GM23248 (cell line): Measurements from ENCODE around the gene SH2D3C. TPM values are rescaled to one million over a fixed set of nuclear protein-coding genes. Genes with fewer than 3 reads are reported as not detected.

ENCODE experiments used
- DNase-seq: peaks from one replicate; pipeline ENCODE4 v3.0.0-alpha.2; 2015
- H2AFZ ChIP-seq: fragments of 200-600 bp; sonication (generic); 2 replicates; pipeline ENCODE4 v1.6.1; 2016; ENCODE audit warnings: antibody characterized with exemption
- H3F3A ChIP-seq: fragments of 200-600 bp; sonication (generic); 2 replicates; pipeline ENCODE4 v1.6.1; 2016; ENCODE audit warnings: mild to moderate bottlenecking, antibody characterized with exemption, mixed run types; ENCODE audit not compliant: insufficient read depth
- H3K27ac ChIP-seq: fragments of 200-600 bp; sonication (generic); 2 replicates; pipeline ENCODE4 v1.5.1; 2016; ENCODE audit warnings: mild to moderate bottlenecking
- H3K27me3 ChIP-seq: fragments of 200-600 bp; sonication (generic); replicated peaks from 2 replicates; pipeline ENCODE4 v1.6.1; 2016; ENCODE audit warnings: mild to moderate bottlenecking; ENCODE audit not compliant: insufficient read depth
- H3K36me3 ChIP-seq: fragments of 200-600 bp; sonication (generic); 2 replicates; pipeline ENCODE4 v1.6.1; 2016; ENCODE audit warnings: low read depth, mild to moderate bottlenecking
- H3K4me1 ChIP-seq: fragments of 200-600 bp; sonication (generic); 2 replicates; pipeline ENCODE4 v1.6.1; 2016; ENCODE audit warnings: mild to moderate bottlenecking; ENCODE audit not compliant: insufficient read depth
- H3K4me2 ChIP-seq: fragments of 200-600 bp; sonication (generic); one replicate; pipeline ENCODE4 v1.6.1; 2016; ENCODE audit warnings: mild to moderate bottlenecking; ENCODE audit not compliant: unreplicated experiment
- H3K4me3 ChIP-seq: fragments of 200-600 bp; sonication (generic); 2 replicates; pipeline ENCODE4 v1.5.1; 2016; ENCODE audit warnings: mild to moderate bottlenecking
- H3K79me2 ChIP-seq: fragments of 200-600 bp; sonication (generic); 2 replicates; pipeline ENCODE4 v1.6.1; 2016; ENCODE audit warnings: mild to moderate bottlenecking; ENCODE audit not compliant: insufficient read depth
- H3K9ac ChIP-seq: fragments of 200-600 bp; sonication (generic); 2 replicates; pipeline ENCODE4 v1.6.1; 2016; ENCODE audit warnings: mild to moderate bottlenecking
- H3K9me2 ChIP-seq: fragments of 200-600 bp; sonication (generic); 2 replicates; pipeline ENCODE4 v1.6.1; 2016; ENCODE audit warnings: mixed run types, mild to moderate bottlenecking, moderate library complexity; ENCODE audit not compliant: insufficient read depth
- H3K9me3 ChIP-seq: fragments of 200-600 bp; sonication (generic); one replicate; pipeline ENCODE4 v1.6.1; 2017; ENCODE audit warnings: low read depth
- H4K20me1 ChIP-seq: fragments of 200-600 bp; sonication (generic); 2 replicates; pipeline ENCODE4 v1.6.0; 2016; ENCODE audit not compliant: insufficient read depth
- EZH2 ChIP-seq: fragments of 200-600 bp; sonication (generic); IDR thresholded peaks from 2 replicates; pipeline ENCODE4 v1.6.1; 2018; ENCODE audit warnings: antibody characterized with exemption, mild to moderate bottlenecking; ENCODE audit not compliant: insufficient read depth, poor library complexity, severe bottlenecking
- EZH2phosphoT487 ChIP-seq: fragments of 200-600 bp; sonication (generic); IDR thresholded peaks from 2 replicates; pipeline ENCODE4 v1.6.1; 2018; ENCODE audit warnings: antibody characterized with exemption, moderate library complexity, mild to moderate bottlenecking, low read depth; ENCODE audit not compliant: insufficient read depth
- WGBS, 2 experiments: methylation state at CpG; one replicate each; pipeline ENCODE4 v1.1.6; 2015 to 2017; ENCODE audit warnings: low lambda C conversion rate in 2 of 2, low coverage in 1 of 2; ENCODE audit errors: missing lambda C conversion rate in 2 of 2; 5-methylcytosine and 5-hydroxymethylcytosine counted together
- in situ Hi-C: fragments of 300-500 bp; cut with MboI; formaldehyde crosslinking; loops from 2 replicates; pipeline ENCODE4 v1.15.0; 2020
- polyA plus RNA-seq: library from polyadenylated mRNA; unstranded; fragments of >200 nt; fragmentation: Nextera tagmentation; extraction: Ambion mirVana; gene quantifications from 2 replicates; pipeline ENCODE4 v1.2.1, GENCODE V29; 2016
- total RNA-seq: library from RNA; depleted of rRNA; stranded (reverse); fragments of >200 nt; shearing (Covaris generic); gene quantifications from 2 replicates; pipeline ENCODE4 v1.2.3, GENCODE V29; 2014

SH2D3C gene
- total and polyA plus RNA-seq, 2 experiments from 2014 or later: not detected

GRCh38 chr9:127786773-127787104 lies 8.3 kb upstream of the SH2D3C start:
- DNase-seq: peak; percentile 70
- peak overlapping the region; percentile 91 for H3K4me2 ChIP-seq
- no peak overlapping the region for H2AFZ ChIP-seq
- 1% methylated on average over 12 of the region's 12 CpGs for WGBS, 2 experiments
- H3K9me2 ChIP-seq: no peaks in the 10 kb centered on the region
- peaks cover 58% of the 10 kb centered on the region for H3K79me2 ChIP-seq
- peak overlapping the region; percentile 97 for H3K9ac ChIP-seq
- TF ChIP-seq EZH2phosphoT487: no peak
- TF ChIP-seq EZH2: no peak
- in situ Hi-C loops: no loop called here
- peak overlapping the region; percentile 96 for H3K4me3 ChIP-seq
- no peaks in the 10 kb centered on the region for H3K27me3 ChIP-seq
- peaks cover 6% of the 10 kb centered on the region; the same call in 1 of the 2 replicates for H3K4me1 ChIP-seq
- H3K36me3 ChIP-seq: peaks cover 45% of the 10 kb centered on the region
- H3K27ac ChIP-seq: peak overlapping the region; percentile 92
- H3F3A ChIP-seq: peaks cover 12% of the 10 kb centered on the region
- no peaks in the 10 kb centered on the region for H3K9me3 ChIP-seq
- H4K20me1 ChIP-seq: peaks cover 7% of the 10 kb centered on the region; the same call in 1 of the 2 replicates

GRCh38 chr9:127785933-127786772 lies 7.7 kb upstream of the SH2D3C start, which contains the start of gene CDK9:
Gene CDK9 (plus strand): TSS chr9:127786034. CDS start chr9:127786149, 115 bp downstream.
- peaks cover 7% of the 10 kb centered on the region; the same call in 1 of the 2 replicates for H4K20me1 ChIP-seq
- no peaks in the 10 kb centered on the region for H3K9me2 ChIP-seq
- peak within 1 kb of the TSS; percentile 91 for H3K4me2 ChIP-seq
- no peaks in the 10 kb centered on the region for H3K27me3 ChIP-seq
- H3K4me1 ChIP-seq: peaks cover 6% of the 10 kb centered on the region; the same call in 1 of the 2 replicates
- WGBS, 2 experiments: 1% methylated on average over 41 to 74 of the region's 75 CpGs
- DNase-seq: peak; percentile 97
- H3K79me2 ChIP-seq: peaks cover 53% of the 10 kb centered on the region
- TF ChIP-seq EZH2 (no peak), EZH2phosphoT487 (no peak)
- H3K27ac ChIP-seq: peak within 1 kb of the TSS; percentile 92
- peak within 1 kb of the TSS; percentile 19 for H2AFZ ChIP-seq
- in situ Hi-C loops: no loop called here
- H3F3A ChIP-seq: peaks cover 12% of the 10 kb centered on the region; the same call in 1 of the 2 replicates
- peak within 1 kb of the TSS; percentile 96 for H3K4me3 ChIP-seq
- H3K9me3 ChIP-seq: no peaks in the 10 kb centered on the region
- H3K9ac ChIP-seq: peak within 1 kb of the TSS; percentile 97
- H3K36me3 ChIP-seq: peaks cover 40% of the 10 kb centered on the region

GRCh38 chr9:127785023-127785932 lies 6.8 kb upstream of the SH2D3C start:
- in situ Hi-C loops: no loop called here
- H3K4me2 ChIP-seq: peak overlapping the region; percentile 41
- H4K20me1 ChIP-seq: peaks cover 7% of the 10 kb centered on the region; the same call in 1 of the 2 replicates
- H3K36me3 ChIP-seq: peaks cover 31% of the 10 kb centered on the region
- H2AFZ ChIP-seq: peak overlapping the region; percentile 19
- 2 to 3% methylated on average over 32 to 68 of the region's 123 CpGs for WGBS, 2 experiments
- H3K4me1 ChIP-seq: peaks cover 6% of the 10 kb centered on the region; the same call in 1 of the 2 replicates
- TF ChIP-seq EZH2phosphoT487 (no peak), EZH2 (no peak)
- H3F3A ChIP-seq: peaks cover 12% of the 10 kb centered on the region; the same call in 1 of the 2 replicates
- H3K4me3 ChIP-seq: peak overlapping the region; percentile 96
- peak; percentile 84 for DNase-seq
- H3K9ac ChIP-seq: peak overlapping the region; percentile 97
- H3K9me3 ChIP-seq: no peaks in the 10 kb centered on the region
- no peaks in the 10 kb centered on the region for H3K9me2 ChIP-seq
- H3K27me3 ChIP-seq: no peaks in the 10 kb centered on the region
- peak overlapping the region; percentile 92; the same call in 1 of the 2 replicates for H3K27ac ChIP-seq
- H3K79me2 ChIP-seq: peaks cover 44% of the 10 kb centered on the region
